ENCODE measurements around the gene ACIN1.

- TF ChIP-seq POLR2A (IDR thresholded peaks at IDR 0.05): no peak
- TF ChIP-seq CTCF (IDR thresholded peaks at IDR 0.05): no peak
Observed at GRCh38 chr14:23033251-23033727, 61.6 kb downstream of the ACIN1 start.

All from ovary (tissue), 3 donors.